T1000 (cell line): Measurements from ENCODE around the gene FITM2.
"Not testable (repeated sequence)": the region's sequence is repeated elsewhere in the genome, so short reads cannot be mapped to it uniquely, and the experiment has no call there.

Source experiments
- DNase-seq: peaks from one replicate; lab custom pipeline; 2025; ENCODE audit warnings: mixed read lengths; lab: John Stamatoyannopoulos, UW

FITM2 gene

DNA sequence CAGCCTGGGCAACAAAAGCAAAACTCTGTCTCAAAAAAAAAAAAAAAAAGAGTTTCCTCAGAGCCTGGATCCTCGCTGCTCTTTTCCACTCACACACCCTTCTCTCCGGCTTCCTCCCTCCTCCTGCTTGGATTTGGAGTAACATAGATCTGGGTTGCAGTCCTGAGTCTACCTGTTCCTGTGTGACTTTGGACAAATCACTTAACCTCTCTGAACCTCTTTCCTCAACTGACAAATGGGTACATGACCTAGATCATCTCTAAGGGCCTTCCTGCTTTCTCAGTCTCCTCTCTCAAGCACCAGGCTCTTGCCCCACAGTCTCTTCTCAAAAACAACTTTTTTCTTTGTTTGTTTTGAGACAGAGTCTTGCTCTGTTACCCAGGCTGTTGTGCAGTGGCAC is 20.2 kb upstream of the FITM2 start:
- no peak for DNase-seq

DNA sequence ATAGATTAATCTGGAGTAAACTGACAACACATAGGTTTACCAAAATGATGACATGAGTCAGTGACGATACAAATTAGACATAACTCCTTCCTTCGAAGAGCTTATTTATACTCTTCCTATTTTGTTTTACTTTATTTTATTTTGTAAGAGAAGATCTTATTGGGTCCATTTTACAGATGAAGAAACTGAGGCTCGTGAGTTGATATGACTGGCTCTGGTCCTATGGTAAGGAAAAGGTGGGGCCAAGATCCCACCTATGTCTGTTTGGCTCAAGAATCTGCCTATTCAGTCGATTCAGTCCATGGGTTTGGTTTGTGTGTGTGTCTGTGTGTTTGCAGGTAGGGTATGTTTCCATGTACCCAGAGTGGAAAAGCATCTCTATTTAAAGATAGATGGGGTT is 17.4 kb upstream of the FITM2 start:
- DNase-seq: no peak

DNA sequence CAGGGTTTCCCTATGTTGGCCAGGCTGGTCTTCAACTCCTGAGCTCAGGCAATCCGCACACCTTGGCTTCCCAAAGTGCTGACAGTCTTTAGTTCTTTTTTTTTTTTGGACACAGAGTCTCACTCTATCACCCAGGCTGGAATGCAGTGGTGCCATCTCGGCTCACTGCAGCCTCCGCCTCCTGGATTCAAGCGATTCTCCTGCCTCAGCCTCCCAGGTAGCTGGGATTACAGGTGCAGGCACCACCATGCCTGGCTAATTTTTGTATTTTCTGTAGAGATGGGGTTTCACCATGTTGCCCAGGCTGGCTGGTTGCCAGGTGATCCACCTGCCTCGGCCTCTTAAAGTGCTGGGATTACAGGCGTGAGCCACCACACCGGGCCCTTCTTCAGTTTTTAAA is 16.7 kb upstream of the FITM2 start:
- DNase-seq: not testable (repeated sequence)

DNA sequence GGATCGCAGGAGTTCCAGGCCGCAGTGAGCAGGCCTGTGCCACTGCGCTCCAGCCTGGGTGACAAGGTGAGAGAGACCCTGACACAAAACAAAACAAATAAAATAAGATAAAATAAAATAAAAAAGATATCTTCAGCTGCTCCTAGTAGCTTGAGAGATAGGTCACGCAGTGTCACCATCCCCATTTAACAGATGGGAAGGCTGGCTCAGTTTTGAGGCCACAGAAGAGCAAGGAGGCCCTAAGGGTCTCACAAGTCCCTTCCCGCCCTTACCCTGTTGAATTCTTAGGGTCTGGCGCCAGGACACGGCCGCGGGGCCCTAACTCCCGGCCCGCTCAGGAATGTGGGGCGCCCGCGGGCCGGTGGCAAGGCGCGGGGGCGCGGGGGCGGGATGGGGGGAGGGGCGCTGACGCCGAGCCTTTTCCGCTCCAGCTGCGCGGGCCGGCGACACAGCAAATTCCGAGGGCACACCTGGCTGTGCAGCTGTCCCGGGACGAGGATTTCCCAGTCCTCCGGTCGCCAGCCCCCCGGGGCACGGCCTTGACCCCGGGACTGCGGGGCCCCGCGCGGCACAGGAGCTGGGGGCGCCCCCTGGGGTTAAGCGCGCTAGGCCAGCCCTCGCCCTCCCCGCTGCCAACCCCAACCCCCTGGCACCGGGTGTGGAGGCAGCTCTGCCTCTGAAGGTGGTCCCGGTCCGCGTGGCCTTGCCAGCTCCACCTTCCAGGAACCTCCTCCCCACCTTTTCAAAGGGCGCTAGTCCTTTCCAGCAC is 15.6 kb upstream of the FITM2 start:
- no peak for DNase-seq

DNA sequence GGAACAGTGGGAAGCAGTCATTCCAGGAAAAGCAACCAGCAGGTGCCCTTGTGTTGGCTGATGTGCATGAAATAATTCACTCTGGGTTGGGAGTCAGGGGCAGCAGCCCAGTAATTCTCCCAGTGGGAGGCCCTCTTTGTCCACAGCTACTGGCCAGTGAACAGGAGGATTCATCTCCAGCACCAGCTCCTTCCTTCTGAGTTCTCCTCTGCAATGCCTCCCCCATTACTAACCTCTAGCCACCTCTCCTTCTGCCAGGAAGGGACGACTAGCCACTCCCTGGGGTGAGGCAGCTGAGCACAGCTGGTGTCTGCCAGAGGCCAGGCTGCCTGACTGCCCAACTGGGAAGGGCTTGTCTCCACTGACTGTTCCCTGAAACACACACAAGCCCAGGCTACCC is 13.3 kb upstream of the FITM2 start:
- DNase-seq: no peak

DNA sequence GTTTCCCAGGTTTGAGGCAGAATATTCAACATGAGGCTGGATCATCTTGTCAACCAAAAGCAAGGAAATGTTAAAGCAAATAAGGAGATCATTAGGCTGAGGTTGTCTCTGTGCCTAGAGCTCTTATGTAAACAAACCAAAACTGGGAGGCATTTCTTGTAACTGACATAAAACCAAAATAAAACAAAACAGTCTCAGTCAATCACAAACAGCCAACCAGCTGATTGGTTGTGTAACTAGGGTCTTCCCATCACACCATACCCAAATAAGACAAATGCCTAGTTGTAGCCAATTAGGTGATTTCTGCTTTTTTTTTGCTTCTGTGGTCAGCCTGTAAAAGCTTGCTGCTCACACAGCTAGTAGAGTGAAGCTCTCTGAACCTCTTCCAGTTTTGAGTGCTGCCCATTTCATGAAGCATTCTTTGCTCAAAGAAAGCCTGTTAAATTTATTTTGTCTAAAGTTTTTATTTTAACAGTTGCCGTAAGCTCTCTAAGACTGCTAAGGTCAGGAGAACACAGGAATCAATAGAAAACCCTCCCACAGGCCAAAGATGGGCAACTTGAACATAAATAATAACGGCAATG is 8.9 kb upstream of the FITM2 start:
- no peak for DNase-seq

DNA sequence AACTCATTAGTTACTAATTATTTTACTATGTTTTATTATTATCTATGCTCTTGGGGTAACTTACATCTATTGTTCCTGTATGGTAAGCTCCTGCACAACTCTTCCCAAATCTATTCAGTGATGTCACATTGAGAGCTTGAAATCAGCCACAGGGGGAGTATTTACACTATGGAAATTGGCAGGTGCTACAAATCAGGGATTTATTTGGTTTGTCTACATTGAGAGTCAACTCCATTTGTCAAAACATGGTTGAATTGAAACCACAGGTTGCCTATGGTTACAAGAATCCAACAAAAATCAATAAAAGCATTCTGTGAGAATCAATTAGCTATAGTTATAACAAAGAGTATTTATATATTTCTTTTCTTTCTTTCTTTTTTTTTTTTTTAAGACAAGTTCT is 3.9 kb upstream of the FITM2 start:
- DNase-seq: no peak

DNA sequence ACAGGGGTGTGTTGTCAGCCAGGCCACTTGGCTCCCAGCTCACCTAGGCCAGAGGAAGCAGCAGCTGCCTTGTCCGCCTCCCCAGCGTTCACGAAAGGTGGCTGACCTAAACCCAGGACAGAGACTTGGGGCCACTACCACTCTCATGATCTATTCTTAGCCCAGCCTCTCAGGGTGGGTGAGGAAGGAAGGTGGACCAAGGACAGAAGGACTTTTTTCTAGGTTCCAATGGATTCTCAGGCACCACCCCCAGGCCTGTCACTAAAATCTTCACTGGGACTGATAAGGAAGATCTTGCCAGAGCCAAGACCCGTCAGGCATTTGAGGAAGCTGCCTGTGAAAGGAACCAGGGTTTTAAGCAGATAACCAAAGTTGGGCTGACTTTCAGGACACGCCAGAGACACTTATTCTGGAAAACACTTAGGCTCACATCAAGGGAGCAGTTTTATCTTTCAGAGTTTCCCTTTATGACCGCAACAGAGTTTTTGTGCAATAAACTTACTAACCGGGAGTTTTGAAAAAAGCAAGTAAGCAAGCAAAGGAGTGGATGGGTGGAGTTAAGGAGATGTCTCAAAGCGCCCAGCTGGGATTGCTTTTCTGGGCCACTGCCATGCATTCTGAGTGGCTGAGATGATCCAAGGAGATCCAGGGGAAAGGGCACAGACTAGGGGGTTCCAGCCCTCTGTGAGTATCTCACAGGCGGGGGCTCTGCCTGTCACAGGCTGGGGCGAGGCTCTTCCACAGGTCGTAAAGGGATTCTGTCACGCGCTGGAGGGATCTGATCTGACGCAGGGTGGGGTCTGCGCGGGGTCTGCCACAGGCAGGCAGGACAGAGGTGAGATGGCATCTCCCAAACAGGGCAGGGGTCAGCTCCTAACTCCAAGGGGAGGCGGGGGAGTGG is 989 bp downstream of the FITM2 start:
- peak; percentile 52 for DNase-seq

DNA sequence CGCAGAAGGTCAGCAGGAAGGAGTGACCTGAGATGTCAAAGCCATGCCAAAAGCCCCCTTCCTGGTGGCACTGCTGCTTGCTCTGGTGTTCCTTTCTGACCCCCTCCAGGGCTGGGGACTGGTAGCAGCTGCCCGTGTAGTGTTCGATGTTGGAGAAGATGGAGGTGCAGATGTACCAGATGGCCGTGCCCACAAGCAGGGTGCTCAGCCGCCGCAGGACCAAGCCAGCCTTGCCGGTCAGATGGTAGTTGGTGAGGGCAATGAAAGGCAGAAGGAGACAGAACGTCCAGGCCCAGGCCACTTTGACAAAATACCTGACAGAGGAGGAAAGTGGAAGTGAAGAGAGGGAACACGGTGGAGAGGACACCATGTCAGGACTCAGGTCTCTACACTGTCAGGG is 4.1 kb downstream of the FITM2 start:
- DNase-seq: no peak

DNA sequence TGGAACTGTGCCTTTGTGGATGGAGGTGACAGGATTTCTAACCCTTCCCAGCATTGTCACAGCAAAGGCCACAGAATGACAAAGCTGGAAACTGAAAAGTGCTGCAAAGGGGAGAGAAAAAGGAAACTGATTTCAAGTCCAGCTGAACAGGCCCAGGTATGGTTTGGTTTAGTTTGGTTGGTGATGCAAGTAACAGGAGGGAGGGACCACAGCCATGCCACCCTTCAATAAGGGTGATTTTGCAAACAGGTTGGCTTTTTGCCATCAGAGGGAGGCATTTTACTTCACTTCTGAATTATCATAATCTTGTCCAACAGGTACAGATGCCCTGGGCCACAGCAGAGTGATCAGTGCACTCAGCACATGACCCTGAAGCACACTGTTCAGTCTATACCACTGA is 6.6 kb downstream of the FITM2 start:
- no peak for DNase-seq

DNA sequence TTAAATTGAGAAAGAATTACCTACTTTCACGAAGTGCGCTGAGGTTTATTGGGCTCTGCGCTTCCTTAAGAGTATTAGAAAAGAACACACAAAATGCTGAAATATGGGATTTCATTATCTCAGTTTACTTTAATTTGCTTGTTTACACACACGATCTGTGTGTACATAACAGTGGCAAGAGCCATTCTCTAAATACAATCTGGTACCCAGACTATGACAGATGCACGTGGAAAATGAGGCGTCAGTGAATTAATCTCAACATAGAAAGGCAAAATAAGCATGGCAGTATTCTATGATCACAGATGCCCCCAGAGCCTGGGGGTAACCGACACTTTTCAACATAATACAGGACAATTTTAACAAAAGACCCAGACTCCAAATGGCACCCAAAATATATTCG is 8.3 kb downstream of the FITM2 start:
- no peak for DNase-seq

DNA sequence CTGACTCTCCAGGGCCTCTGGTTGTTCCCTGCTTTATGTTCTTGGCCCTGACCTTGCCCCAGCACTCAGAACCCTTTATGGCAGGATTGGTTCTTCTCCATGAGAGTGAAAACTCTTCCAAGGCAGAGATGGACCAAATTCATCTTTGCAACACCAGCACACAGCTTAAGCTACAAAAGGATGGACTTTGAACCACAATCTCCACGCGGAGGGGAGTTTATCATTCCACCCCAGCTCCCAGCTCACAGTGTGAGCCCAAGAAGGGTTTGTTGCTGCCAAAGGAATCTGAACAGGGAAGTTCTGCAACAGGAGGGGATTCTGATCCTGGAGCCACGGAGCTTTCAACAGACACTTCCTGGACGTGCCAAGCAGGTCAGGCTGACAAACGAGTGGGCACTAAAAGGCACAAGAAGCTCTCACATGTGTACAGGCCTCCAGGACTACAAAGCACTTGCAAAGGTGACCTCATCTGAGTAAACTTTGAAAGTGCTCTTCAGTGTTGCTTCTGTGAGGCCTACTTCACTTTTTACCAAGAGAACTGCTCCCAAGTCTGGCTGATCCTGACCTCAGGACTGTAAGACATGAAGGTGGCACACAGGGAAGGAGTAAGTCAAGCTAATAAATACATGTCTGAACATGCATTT is 8.9 kb downstream of the FITM2 start:
- no peak for DNase-seq

DNA sequence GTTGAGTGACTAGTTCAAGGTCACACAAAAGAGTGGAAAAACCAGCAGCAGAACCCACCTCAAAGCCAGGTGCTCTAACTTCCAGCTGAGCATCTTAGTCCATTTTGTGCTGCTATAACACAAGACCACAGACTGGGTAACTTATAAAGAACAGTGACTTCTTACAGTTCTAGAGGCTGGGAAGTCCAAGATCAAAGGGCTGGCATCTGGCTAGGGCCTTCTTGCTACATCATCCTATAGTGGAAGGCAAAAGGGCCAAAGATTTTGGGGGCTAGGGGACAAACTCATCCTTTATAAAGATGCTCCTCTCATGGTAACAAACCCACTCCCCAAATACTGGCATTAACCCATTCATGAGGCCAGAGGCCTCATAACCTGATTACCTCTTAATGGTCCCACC is 9.7 kb downstream of the FITM2 start:
- no peak for DNase-seq

DNA sequence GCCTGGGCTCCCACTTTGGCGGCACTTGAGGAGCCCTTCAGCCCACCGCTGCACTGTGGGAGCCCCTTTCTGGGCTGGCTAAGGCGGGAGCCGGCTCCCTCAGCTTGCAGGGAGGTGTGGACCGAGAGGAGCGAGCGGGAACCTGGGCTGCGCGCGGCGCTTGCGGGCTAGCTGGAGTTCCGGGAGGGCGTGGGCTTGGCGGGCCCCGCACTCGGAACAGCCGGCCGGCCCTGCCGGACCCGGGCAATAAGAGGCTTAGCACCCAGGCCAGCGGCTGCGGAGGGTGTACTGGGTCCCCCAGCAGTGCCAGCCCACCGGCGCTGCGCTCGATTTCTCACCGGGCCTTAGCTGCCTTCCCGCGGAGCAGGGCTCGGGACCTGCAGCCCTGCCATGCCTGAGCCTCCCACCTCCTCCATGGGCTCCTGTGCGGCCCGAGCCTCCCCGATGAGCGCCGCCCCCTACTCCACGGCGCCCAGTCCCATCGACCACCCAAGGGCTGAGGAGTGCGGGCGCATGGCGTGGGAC is 11.9 kb downstream of the FITM2 start:
- DNase-seq: not testable (repeated sequence)

DNA sequence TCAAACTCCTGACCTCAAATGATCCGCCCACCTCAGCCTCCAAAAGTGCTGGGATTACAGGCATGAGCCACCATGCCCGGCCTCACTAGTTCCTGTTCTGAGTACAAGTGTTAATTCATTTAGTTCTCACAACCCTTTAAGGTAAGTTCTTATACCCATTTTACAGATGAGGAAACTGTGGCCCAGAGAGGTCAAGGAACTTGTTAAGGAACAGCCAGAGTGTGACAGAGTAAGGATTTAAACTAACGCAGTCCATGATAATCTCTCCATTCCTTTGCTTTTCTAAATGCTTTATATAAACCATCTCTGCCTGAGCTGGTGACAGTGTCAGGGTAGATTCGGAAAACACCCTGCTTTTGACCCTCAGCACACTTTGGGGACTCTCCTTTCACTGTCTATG is 13.3 kb downstream of the FITM2 start:
- no peak for DNase-seq

DNA sequence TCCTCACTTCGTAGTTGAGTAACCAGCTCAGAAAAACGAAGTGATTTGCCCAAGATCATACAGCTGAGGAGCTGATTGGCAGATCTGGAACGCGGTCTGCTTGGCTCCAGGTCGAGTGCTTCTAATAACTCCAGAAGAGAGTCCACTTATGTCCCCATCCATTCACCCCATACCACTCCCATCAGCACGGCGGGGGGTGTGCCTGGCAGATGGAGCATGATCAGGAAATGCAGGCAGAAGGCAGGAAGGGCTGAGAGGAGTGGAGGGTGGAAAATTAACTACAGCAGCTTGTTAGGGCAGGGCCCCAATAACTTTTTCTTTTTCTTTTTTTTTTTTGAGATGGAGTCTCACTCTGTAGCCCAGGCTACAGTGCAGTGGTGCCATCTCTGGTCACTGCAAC is 15.0 kb downstream of the FITM2 start:
- DNase-seq: no peak

DNA sequence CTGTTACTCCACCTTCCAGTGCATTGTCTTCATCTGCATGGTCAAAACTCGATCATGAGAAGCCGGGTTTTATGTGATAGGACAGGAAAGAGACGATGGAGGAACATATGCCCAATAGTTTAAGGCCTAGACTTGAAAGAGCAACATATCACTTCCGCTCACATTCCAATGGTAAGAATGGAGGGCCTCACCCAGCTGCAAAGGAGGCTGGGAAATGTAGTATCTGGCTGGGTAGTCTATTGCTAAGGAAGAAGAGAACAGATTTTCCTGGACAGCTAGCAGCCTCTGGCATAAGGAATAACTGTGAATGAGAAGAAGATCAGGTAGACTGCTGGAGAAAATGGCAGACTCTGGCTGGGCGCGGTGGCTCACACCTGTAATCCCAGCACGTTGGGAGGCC is 19.2 kb downstream of the FITM2 start:
- DNase-seq: no peak

DNA sequence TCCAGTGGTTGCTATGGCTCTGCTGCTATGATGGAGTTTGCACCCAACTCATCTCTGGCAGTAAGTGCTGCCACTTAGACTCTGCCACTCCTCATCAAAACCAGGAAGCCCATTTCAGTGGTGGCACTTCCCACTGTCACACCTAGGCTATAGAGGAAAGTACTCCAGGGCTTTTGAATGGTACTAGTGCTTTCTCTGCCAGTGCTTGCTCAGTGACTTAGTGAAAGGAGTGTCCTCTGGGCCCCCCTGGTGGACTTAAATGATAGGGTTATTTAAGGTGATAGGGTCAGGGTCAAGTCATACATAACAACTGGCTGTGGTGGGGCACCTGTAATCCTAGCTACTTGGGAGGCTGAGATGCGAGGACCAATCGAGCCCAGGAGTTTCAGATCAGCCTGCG is 22.8 kb downstream of the FITM2 start:
- no peak for DNase-seq

DNA sequence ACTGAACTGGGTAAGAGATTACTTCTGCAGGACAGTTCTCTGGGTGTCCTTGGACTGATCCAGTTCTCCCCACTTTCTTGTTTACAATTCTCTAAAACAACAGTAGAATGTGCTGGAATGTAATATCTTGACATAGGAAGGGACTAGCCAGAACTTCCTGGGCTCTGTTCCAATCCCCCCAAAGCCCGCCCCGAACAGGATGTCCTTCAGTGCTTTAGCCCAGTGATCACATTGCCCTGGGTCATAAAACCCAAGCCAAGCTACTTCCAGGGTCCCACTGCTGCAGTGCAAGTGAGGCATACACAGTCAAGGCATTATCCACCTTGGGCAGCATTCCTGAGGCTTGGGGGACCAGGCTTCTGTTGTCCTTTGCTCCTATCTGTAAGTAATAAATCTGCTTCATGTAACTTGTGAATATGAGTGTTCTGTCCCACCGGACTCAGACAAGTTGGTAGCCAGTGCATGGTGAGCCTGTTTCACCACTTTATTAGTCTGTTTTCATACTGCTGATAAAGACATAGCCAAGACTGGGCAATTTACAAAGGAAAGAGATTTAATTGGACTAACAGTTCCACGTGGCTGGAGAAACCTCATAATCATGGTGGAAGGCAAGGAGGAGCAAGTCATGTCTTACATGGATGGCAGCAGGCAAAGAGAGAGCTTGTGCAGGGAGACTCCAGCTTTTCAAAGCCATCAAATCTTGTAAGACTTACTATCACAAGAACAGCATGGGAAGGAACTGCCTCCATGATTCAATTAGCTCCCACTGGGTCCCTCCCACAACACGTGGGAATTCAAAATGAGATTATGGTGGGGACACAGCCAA is 23.5 kb downstream of the FITM2 start:
- DNase-seq: no peak

DNA sequence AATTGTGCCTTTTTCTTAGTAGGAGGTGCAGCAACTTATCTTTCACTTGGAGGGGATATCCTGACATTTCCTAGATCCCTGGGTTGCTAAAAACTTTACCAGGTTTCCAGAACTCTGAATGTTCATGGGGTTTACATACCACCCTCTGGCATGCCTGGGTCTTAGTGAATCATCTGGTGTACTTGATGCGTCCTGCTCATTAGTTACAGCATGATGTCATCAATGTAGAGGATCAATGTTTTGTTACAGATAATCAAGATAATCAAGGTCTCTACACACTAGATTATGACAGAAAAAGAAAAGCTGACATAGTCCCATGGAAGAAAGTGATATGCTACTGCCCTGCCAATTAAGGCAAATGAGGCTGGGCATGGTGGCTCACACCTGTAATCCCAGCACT is 27.0 kb downstream of the FITM2 start:
- DNase-seq: no peak

DNA sequence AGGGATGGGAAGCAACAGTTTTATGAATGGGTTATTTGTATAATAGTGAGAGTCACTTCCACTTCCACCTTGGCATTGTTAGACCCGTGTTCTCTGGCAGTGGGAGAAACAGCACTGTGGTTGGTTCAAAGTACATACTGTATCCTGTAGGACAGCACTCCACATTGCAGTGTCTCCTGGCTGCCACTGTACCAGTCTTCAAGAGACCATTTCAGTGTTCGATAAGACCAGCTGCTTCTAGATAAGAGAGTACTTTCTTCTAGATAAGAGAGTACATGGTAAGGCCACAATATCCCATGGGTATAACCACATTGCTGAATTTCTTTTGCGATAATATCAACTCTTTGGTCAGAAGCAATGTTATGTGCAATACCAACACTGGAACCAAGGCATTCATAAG is 28.8 kb downstream of the FITM2 start:
- no peak for DNase-seq
